Stimulated activated CD4-positive, alpha-beta T cell treated with anti-CD3 and anti-CD28 coated beads, Interleukin-1b, Interleukin-23, amount 100 ng/mL, for 48 hours (primary cell): Measurements from ENCODE around the gene ARL17A.
"Not testable (repeated sequence)": the region's sequence is repeated elsewhere in the genome, so short reads cannot be mapped to it uniquely, and the experiment has no call there.

ENCODE experiments used
- DNase-seq: peaks from one replicate; pipeline ENCODE4 v3.0.0-alpha.2; 2020

Gene ARL17A

DNA sequence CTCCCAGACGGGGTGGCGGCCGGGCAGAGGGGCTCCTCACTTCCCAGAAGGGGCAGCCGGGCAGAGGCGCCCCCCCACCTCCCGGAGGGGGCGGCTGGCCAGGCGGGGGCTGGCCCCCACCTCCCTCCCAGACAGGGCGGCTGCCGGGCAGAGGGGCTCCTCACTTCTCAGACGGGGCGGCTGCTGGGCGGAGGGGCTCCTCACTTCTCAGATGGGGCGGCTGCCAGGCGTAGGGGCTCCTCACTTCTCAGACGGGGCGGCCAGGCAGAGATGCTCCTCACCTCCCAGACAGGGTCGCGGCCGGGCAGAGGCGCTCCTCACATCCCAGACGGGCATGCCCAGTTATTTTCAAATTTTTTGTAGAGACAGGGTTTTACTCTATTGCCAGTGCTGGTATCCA is 44.8 kb downstream of the ARL17A start:
- not testable (repeated sequence) for DNase-seq

DNA sequence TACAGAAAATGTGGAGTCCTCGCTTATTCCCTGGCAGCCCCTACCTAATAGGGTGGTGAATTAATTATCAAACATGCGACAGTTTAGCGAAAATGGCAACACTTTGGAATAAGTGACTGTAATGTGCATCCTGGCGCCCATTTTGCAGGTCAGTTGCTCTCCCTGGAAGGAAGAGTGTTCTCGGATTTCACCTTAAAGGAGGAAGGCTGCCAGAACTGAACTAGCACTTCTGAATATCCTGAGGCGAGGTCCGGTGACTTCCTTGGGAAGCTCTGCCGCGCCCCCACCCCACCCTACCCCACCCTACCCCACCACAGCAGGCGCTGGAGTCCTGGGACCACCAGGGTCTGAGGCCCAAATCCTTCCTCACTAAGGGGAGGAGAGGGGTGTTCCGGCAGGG is 67.3 kb downstream of the ARL17A start, which contains the start of gene LRRC37A2:
TSS of gene LRRC37A2 (plus strand) at position 301 of the 400 bp plus-strand sequence. CDS start 245 bp downstream, outside the sequence.
- not testable (repeated sequence) for DNase-seq

DNA sequence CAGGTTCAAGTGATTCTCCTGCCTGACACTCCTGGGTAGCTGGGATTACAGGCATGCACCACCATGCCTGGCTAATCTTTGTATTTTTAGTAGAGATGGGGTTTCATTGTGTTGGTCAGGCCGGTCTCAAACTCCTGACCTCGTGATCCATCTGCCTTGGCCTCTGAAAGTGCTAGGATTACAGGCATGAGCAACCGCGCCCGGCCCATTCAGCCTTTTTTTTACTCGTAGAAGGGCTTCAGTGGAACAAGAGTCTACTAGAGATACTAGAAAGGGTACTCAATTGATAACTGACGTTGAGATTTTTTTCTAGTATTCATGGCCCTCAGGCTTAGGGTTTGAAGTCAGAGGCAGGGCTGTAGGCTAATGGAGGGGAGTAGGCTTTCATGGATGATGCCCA is 73.6 kb downstream of the ARL17A start:
- not testable (repeated sequence) for DNase-seq

DNA sequence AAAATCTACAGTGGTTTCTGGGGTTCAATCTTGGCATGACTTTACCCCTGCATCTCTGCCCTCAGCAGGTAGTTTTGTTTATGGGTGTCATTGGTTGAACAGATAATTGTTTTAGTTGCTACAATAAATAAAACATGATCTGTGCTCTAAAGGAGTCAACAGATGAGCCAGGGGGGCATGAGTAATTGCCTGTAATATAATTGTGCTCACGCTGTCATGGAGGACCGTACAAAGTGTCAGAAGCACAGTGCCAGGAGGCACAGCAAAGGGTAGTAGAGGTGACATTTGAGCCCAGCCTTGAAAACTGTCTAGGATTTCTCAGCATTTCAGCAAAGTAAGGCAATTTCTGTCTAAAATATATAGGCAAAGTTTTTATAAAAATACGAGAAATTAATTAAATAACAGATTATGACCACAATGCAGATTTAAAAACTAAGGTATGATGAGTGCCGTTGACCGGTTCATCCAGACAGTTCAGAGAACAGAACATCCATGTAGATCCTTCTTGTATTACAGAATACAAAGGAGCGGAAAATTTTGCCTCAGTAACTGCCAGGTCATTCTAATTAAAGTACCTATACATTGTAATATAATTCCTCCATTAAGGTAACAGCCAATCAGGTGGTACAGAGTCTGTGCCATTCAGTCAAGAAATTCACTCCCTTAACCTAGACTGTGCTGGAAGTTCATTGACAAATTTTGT is 79.9 kb downstream of the ARL17A start:
- not testable (repeated sequence) for DNase-seq

DNA sequence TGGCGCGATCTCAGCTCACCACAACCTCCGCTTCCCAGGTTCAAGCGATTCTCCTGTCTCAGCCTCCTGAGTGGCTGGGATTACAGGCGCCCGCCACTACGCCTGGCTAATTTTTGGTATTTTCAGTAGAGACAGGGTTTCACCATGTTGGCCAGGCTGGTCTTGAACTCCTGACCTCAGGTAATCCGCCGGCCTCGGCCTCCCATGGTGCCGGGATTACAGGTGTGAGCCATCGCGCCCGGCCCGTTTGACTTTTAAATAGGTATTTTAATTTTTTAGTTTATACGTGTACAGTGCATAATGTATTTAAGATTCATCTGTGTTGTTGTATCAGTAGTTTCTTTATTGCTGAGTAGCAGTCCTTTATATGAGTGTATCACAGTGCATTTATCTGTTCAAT is 87.5 kb downstream of the ARL17A start:
- not testable (repeated sequence) for DNase-seq

DNA sequence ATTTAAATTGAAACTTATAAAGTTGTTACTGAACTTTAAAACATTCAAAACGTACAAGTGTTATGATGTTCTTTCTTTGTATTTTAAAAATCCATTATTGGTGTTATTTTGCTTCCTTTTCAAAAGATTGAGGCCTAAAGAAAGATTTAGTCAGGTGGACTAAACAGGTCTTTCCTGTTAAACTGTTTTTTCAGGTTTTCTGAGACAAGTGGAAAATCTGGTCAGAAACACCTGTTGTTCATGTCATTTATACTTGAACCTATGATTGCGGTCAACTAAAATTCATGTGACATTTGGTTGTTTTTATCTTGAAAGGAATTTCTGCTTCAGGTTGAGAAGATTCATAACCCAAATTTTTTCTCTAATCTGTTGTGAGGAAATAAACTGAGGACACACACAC is 98.2 kb downstream of the ARL17A start:
- not testable (repeated sequence) for DNase-seq

DNA sequence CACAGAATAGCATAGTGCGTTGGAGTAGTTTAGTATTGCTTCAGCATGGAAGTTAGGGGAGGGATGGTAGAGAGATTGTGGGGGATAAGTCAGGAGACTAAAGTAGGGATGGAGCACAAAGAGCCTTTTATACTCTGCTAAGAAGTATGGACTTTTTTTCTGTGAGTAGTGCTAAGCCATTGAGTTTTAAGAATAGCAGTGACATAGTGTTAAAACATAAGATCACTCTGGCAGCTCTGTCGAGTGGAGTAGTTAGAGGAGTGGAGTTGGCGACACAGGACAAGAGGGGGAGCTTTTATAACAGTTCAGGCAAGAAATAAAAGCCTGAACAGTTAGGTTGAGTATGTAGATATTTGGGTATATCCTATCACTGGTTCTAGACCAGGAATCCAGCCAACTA is 100.7 kb downstream of the ARL17A start:
- DNase-seq, result not testable (repeated sequence)

DNA sequence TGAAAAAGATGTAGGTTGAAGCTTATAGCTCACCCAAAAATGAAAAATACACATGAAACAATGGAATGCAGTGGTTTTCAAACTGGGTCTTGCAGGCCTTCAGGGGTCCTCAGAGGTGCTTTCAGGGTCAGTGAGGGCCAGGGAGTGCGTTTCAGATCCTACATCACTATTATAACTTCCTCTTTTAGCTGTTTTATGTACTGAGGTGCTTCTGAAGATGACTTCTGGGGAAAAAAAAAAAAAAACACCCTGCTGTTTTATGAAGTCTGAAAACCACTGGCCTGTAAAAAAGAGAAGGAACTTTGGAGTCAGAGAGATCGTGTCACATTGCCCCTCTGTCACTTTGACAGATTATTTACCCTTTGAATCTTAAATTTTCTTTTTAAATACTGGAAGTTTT is 103.9 kb downstream of the ARL17A start:
- DNase-seq, result not testable (repeated sequence)

DNA sequence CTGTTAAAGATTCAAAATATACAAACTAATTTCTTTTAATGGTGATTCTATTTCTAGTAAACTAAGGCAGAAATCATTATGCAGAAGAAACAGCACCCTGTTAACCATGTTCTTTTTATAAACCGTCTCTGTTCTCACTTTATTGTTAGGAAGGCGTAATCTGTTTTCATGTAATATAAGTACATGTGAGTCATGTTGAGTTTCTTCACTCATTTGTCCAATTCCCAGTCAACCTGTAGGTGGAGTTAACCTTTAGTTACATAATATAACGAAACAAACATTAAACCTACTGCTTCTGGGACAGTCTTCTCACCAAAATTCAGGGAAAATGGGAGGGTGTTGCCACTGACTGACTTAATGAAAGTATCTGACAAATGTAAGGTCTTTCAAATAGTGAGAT is 105.0 kb downstream of the ARL17A start:
- DNase-seq, result not testable (repeated sequence)

DNA sequence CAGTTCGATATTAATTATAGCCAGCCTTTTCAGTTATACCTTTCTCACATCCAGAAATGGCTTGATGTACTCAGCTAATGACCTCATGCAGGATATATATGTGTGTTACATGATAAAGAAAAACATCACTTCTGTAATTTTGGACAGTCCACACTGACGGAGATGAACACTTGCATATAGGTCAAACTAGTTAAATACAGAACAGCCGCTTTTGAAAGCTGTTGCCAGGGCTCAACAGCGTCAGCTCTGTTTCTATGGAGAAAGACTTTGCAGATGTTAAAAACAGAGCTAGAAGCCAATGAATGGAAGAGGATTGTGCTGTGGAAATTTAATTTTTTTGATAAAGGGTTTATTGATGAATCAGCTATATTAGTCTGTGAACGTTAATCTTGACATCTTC is 111.9 kb downstream of the ARL17A start:
- DNase-seq, result not testable (repeated sequence)
